Cardiac fibroblast (primary cell): ENCODE measurements around the gene DIDO1.

Source experiments
- DNase-seq, 2 donors: peaks; one replicate each; pipeline versions ENCODE4 v3.0.0 to v3.0.0-alpha.2; 2010; ENCODE audit warnings: low read depth in 2 of 2
- H3K4me3 ChIP-seq, 2 donors: replicated peaks in 1 of 2; 1 replicate in 1 of 2; 2 replicates in 1 of 2; pipeline ENCODE4 v1.5.1; 2011; ENCODE audit warnings: low read depth in 2 of 2, low read length in 2 of 2, mild to moderate bottlenecking in 2 of 2, moderate library complexity in 1 of 2
- CTCF ChIP-seq: IDR thresholded peaks from one replicate; pipeline ENCODE4 v1.5.1; 2011; ENCODE audit warnings: low read depth, mild to moderate bottlenecking, low read length, inconsistent platforms

DIDO1 gene

GRCh38 chr20:62838128-62838891, 88.0 kb downstream of the DIDO1 start:
- no peak for DNase-seq
- no peak overlapping the region for H3K4me3 ChIP-seq
- no peak for TF ChIP-seq CTCF

GRCh38 chr20:62837790-62838127, 88.5 kb downstream of the DIDO1 start:
- DNase-seq, result no peak
- no peak overlapping the region for H3K4me3 ChIP-seq
- no peak for TF ChIP-seq CTCF

- TF ChIP-seq CTCF, result no peak
- no peak overlapping the region for H3K4me3 ChIP-seq
- DNase-seq, result no peak
Observed at GRCh38 chr20:62836967-62837490, 89.3 kb downstream of the DIDO1 start.

GRCh38 chr20:62835931-62836861, 90.1 kb downstream of the DIDO1 start:
- no peak for DNase-seq
- no peak overlapping the region for H3K4me3 ChIP-seq
- no peak for TF ChIP-seq CTCF

- no peak overlapping the region for H3K4me3 ChIP-seq
- no peak for DNase-seq
- TF ChIP-seq CTCF, result no peak
Observed at GRCh38 chr20:62834967-62835730, 91.2 kb downstream of the DIDO1 start.

GRCh38 chr20:62832951-62833391, 93.3 kb downstream of the DIDO1 start:
- no peak for TF ChIP-seq CTCF
- no peak overlapping the region for H3K4me3 ChIP-seq

More at GRCh38 chr20:62832951-62833391, 93.3 kb downstream of the DIDO1 start:
- DNase-seq, result no peak
